SU-DHL-6 (cell line): ENCODE data around the gene PDE4B.

Experiments used
- EZH2phosphoT487 ChIP-seq: fragments of 200-600 bp; sonication (generic), shearing (Covaris generic); conservative IDR thresholded peaks from 2 replicates; pipeline ENCODE4 v1.6.1; 2018; ENCODE audit warnings: mild to moderate bottlenecking, antibody characterized with exemption, low read length, moderate library complexity, mixed read lengths
- TF ChIP-seq, protein P1 (sequence below): fragments of 200-600 bp; sonication (generic); IDR thresholded peaks from one replicate; pipeline ENCODE4 v1.5.1; 2017; ENCODE audit warnings: antibody characterized with exemption, mild to moderate bottlenecking, low read length, moderate library complexity; ENCODE audit not compliant: insufficient read depth, poor library complexity, severe bottlenecking

DNA sequence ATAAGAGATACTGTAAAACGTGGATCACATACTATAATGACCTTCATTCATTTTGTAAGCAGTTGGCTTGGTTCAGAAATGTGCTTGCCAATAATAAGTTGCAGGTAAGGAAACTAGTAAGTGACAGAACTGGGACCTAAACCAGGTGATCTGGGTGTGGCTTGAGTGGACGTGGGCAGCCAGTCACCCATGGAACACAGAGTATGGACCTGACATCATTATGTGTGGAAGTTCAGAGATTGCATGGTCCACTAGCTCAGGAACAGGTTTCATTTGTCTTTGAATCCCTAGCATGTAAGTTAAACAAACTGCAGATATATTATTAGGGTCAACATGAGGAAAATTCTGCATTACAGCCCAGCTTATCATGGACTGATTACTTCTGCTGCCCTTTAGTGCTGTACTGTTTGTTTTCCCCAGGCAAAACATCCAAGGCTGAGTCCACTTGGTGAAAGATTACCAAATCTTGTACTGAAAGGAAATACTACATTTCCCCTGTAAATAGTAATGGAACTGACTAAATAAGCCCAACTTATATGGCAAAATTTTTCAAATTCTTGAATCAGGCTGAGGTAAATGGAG is 414.0 kb downstream of the PDE4B start:
- TF ChIP-seq, protein P1, sequence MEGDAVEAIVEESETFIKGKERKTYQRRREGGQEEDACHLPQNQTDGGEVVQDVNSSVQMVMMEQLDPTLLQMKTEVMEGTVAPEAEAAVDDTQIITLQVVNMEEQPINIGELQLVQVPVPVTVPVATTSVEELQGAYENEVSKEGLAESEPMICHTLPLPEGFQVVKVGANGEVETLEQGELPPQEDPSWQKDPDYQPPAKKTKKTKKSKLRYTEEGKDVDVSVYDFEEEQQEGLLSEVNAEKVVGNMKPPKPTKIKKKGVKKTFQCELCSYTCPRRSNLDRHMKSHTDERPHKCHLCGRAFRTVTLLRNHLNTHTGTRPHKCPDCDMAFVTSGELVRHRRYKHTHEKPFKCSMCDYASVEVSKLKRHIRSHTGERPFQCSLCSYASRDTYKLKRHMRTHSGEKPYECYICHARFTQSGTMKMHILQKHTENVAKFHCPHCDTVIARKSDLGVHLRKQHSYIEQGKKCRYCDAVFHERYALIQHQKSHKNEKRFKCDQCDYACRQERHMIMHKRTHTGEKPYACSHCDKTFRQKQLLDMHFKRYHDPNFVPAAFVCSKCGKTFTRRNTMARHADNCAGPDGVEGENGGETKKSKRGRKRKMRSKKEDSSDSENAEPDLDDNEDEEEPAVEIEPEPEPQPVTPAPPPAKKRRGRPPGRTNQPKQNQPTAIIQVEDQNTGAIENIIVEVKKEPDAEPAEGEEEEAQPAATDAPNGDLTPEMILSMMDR = no peak
- no peak for TF ChIP-seq EZH2phosphoT487
